WTC11 (cell line): ENCODE measurements around the gene MAGEA8.

Source experiments
- ATF1 ChIP-seq: sonication (generic); formaldehyde crosslinking; IDR thresholded peaks from 2 replicates; pipeline ENCODE4 v1.8.1; 2023; ENCODE audit warnings: mild to moderate bottlenecking, moderate library complexity, missing genetic modification reagents
- ATF3 ChIP-seq: sonication (generic); formaldehyde crosslinking; conservative IDR thresholded peaks from 2 replicates; pipeline ENCODE4 v1.8.1; 2022; ENCODE audit warnings: mild to moderate bottlenecking, missing genetic modification reagents
- CTCF ChIP-seq: fragments of 200-600 bp; IDR thresholded peaks from 2 replicates; pipeline ENCODE4 v1.8.0; 2022; ENCODE audit warnings: antibody characterized with exemption
- E2F4 ChIP-seq: sonication (generic); formaldehyde crosslinking; IDR thresholded peaks from 2 replicates; pipeline ENCODE4 v1.8.1; 2022; ENCODE audit warnings: low read depth, mild to moderate bottlenecking, moderate library complexity, missing genetic modification reagents, borderline replicate concordance
- ETV6 ChIP-seq: sonication (generic); formaldehyde crosslinking; IDR thresholded peaks from 2 replicates; pipeline ENCODE4 v1.8.1; 2022; ENCODE audit warnings: mild to moderate bottlenecking, missing genetic modification reagents
- FOXJ3 ChIP-seq: sonication (generic); formaldehyde crosslinking; IDR thresholded peaks from 2 replicates; pipeline ENCODE4 v1.9.0; 2021; ENCODE audit warnings: missing genetic modification reagents, mild to moderate bottlenecking, borderline replicate concordance
- SMAD3 ChIP-seq: sonication (generic); formaldehyde crosslinking; IDR thresholded peaks from 2 replicates; pipeline ENCODE4 v1.8.0; 2022; ENCODE audit warnings: missing genetic modification reagents, mild to moderate bottlenecking, borderline replicate concordance
- TF ChIP-seq, protein P1 (sequence below): sonication (generic); formaldehyde crosslinking; IDR thresholded peaks from 2 replicates; pipeline ENCODE4 v1.8.0; 2022; ENCODE audit warnings: mild to moderate bottlenecking, missing genetic modification reagents

- TF ChIP-seq E2F4 (no peak), CTCF (no peak), FOXJ3 (CRISPR knock-in tag) (no peak), ATF3 (CRISPR knock-in tag) (no peak), ETV6 (CRISPR knock-in tag) (no peak), ATF1 (CRISPR knock-in tag) (no peak), SMAD3 (CRISPR knock-in tag) (no peak)
- TF ChIP-seq, protein P1, sequence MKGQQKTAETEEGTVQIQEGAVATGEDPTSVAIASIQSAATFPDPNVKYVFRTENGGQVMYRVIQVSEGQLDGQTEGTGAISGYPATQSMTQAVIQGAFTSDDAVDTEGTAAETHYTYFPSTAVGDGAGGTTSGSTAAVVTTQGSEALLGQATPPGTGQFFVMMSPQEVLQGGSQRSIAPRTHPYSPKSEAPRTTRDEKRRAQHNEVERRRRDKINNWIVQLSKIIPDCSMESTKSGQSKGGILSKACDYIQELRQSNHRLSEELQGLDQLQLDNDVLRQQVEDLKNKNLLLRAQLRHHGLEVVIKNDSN, result no peak
Observed at GRCh38 chrX:149849787-149850186, 31.2 kb upstream of the MAGEA8 start.
